ENCODE measurements around the gene ADCY7. TPM values are rescaled to one million over a fixed set of nuclear protein-coding genes. Genes with fewer than 3 reads are reported as not detected.

The ADCY7 gene
- total and polyA plus RNA-seq, 2 of the 4 experiments (the other 2 are of a cell fraction), result 15.2 to 17.1 TPM

GRCh38 chr16:50274326-50275097, 8.2 kb downstream of the ADCY7 start (continued):
- TF ChIP-seq MAFK (IDR thresholded peaks at IDR 0.05; ENCODE audit: low read depth, low read length), result no peak

- H2AK5ac ChIP-seq (ENCODE audit: low read depth, low read length), result no peak overlapping the region
- no peak overlapping the region for H3K4ac ChIP-seq (ENCODE audit: low read depth, low read length)
- H2BK120ac ChIP-seq (ENCODE audit: low read depth, low read length), result no peak overlapping the region
- WGBS, 2 experiments (ENCODE audit: extremely low coverage in 2 of 2, insufficient read length in 1 of 2), result 100% methylated on average over 1 of the region's 3 CpGs; no CpG with 5 or more reads in 1 of the 2 experiments
- H4K20me1 ChIP-seq (ENCODE audit: insufficient read depth, low read length), result peaks cover 7% of the 10 kb centered on the region; the same call in 1 of the 2 replicates
- peaks cover 2% of the 10 kb centered on the region; the same call in 1 of the 2 replicates for H3K36me3 ChIP-seq (ENCODE audit: control insufficient read depth, insufficient read depth, low read length)
- dilution Hi-C loops (cut with HindIII; ENCODE audit: low sequenced_read_pairs, unreplicated experiment), result no loop called here
- no peak overlapping the region for H3K14ac ChIP-seq (replicated peaks; ENCODE audit: low read depth, low read length)
- H3K79me1 ChIP-seq (ENCODE audit: low read depth in 1 of 2, low read length in 2 of 2), result peaks cover 8 to 28% of the 10 kb centered on the region in 2 experiments; a peak in 3 of 4 replicates
- no peak overlapping the region for H3K18ac ChIP-seq (ENCODE audit: low read depth, low read length)
- H4K91ac ChIP-seq (ENCODE audit: insufficient read depth, low read depth, low read length), result no peak overlapping the region
- H4K5ac ChIP-seq (ENCODE audit: low read depth, low read length), result no peak overlapping the region
- no peak overlapping the region for H3K27ac ChIP-seq (ENCODE audit: insufficient read depth, low read length)
- TF ChIP-seq BHLHE40 (IDR thresholded peaks at IDR 0.05; ENCODE audit: low read depth, low read length), result no peak
- TF ChIP-seq RCOR1 (IDR thresholded peaks at IDR 0.05; ENCODE audit: insufficient replicate concordance, low read length), result no peak
- TF ChIP-seq SMC3 (IDR thresholded peaks at IDR 0.05; ENCODE audit: low read depth, low read length), result no peak
- no peak for TF ChIP-seq RAD21 (IDR thresholded peaks at IDR 0.05; ENCODE audit: low read length)
- no peak for TF ChIP-seq MXI1 (IDR thresholded peaks at IDR 0.05; ENCODE audit: borderline replicate concordance, low read depth, low read length)
- no peak for TF ChIP-seq RFX5 (IDR thresholded peaks at IDR 0.05; ENCODE audit: low read depth, low read length)
- TF ChIP-seq ELK1 (IDR thresholded peaks at IDR 0.05; ENCODE audit: borderline replicate concordance, low read depth, low read length), result no peak
- TF ChIP-seq MAFK (IDR thresholded peaks at IDR 0.05; ENCODE audit: low read depth, low read length), result no peak
- no peak for TF ChIP-seq MAZ (IDR thresholded peaks at IDR 0.05; ENCODE audit: borderline replicate concordance, low read depth, low read length)
- no peak for TF ChIP-seq POLR2A (IDR thresholded peaks at IDR 0.05; ENCODE audit: low read depth, low read length)
- no peak for TF ChIP-seq FOS (IDR thresholded peaks at IDR 0.05; ENCODE audit: low read depth, low read length)
- no peak for TF ChIP-seq CHD1 (IDR thresholded peaks at IDR 0.05; ENCODE audit: low read depth, low read length)
- no peak for TF ChIP-seq USF2 (IDR thresholded peaks at IDR 0.05; ENCODE audit: low read depth, low read length)
- no peak overlapping the region for H2AK9ac ChIP-seq (replicated peaks; ENCODE audit: low read depth, low read length, poor library complexity)
- no peak overlapping the region for H2AFZ ChIP-seq (replicated peaks; ENCODE audit: low read length, poor library complexity)
- no peak overlapping the region for H3K4me3 ChIP-seq (ENCODE audit: insufficient read depth, low read depth, low read length)
- ChIA-PET CTCF (interaction anchor here (0.6 to 1.4 kb wide), 2 partner anchors 10 to 887 kb away, joined by 3 to 4 read pairs; no protein-coding TSS in a partner anchor), POLR2A (ENCODE audit: unreplicated experiment) (no interaction called here)
- no TSS peak for BruUV-seq (replicated peaks)
- in situ Hi-C loops (cut with MboI; ENCODE audit: low sequenced_read_pairs), result no loop called here
- H3K9me1 ChIP-seq (ENCODE audit: insufficient read depth, low read length), result no peaks in the 10 kb centered on the region
- H3K4me2 ChIP-seq (ENCODE audit: low read depth, low read length), result no peak overlapping the region
- H2BK20ac ChIP-seq (ENCODE audit: low read depth, low read length), result no peak overlapping the region
- no peaks in the 10 kb centered on the region for H3K4me1 ChIP-seq (ENCODE audit: control insufficient read depth, insufficient read depth, low read length)
- H3K9ac ChIP-seq (ENCODE audit: low read depth, low read length), result no peak overlapping the region
- no peak overlapping the region for H3K56ac ChIP-seq (ENCODE audit: extremely low read depth, insufficient read depth, low read length)
- no peaks in the 10 kb centered on the region for H3K9me3 ChIP-seq (ENCODE audit: control insufficient read depth, insufficient read depth, low read length)
- no peak overlapping the region for H2BK15ac ChIP-seq (ENCODE audit: low read depth, low read length)
- ATAC-seq (ENCODE audit: low read depth) (no peak), DNase-seq (no peak)
- no peak overlapping the region for H4K8ac ChIP-seq (ENCODE audit: low read depth in 2 of 2, low read length in 2 of 2)
- no peaks in the 10 kb centered on the region for H3K27me3 ChIP-seq (ENCODE audit: control insufficient read depth, insufficient read depth, low read length)
- no peak overlapping the region for H3K23ac ChIP-seq (ENCODE audit: low read depth, low read length)
- intact Hi-C loops (cut with micrococcal nuclease), result no loop called here
- no peak overlapping the region for H2BK5ac ChIP-seq (ENCODE audit: low read depth, low read length, poor library complexity, severe bottlenecking)
These were observed 8.7 kb downstream of the ADCY7 start for GRCh38 chr16:50275098-50275415.

All from IMR-90 (cell line).